GM21447 (cell line): Measurements from ENCODE around the gene HNRNPH2.

Experiments
- ATAC-seq: cut with Tn5 transposase; IDR thresholded peaks from one replicate; pipeline ENCODE4 v1.9.1; 2021; ENCODE audit not compliant: unreplicated experiment

HNRNPH2 gene

GRCh38 chrX:101395789-101396188, 12.2 kb upstream of the HNRNPH2 start:
- no peak for ATAC-seq

GRCh38 chrX:101397779-101398178, 10.2 kb upstream of the HNRNPH2 start:
- ATAC-seq = no peak

- no peak for ATAC-seq
These were observed 9.3 kb upstream of the HNRNPH2 start for GRCh38 chrX:101398694-101399093.

GRCh38 chrX:101399825-101400224, 8.2 kb upstream of the HNRNPH2 start:
- ATAC-seq = no peak

GRCh38 chrX:101407167-101407747, 765 bp upstream of the HNRNPH2 start:
- no peak for ATAC-seq

- ATAC-seq = no peak
These were observed 465 bp downstream of the HNRNPH2 start for GRCh38 chrX:101408532-101408841.

GRCh38 chrX:101409043-101409442, 1.0 kb downstream of the HNRNPH2 start:
- ATAC-seq = no peak

- ATAC-seq = no peak
These were observed 2.4 kb downstream of the HNRNPH2 start for GRCh38 chrX:101410461-101410860.

GRCh38 chrX:101411984-101412383, 4.0 kb downstream of the HNRNPH2 start:
- ATAC-seq = no peak

GRCh38 chrX:101415180-101416145, 7.4 kb downstream of the HNRNPH2 start:
- ATAC-seq = peak; percentile 61

- ATAC-seq = no peak
These were observed 8.7 kb downstream of the HNRNPH2 start for GRCh38 chrX:101416691-101417090.

- ATAC-seq = no peak
These were observed 9.2 kb downstream of the HNRNPH2 start for GRCh38 chrX:101417190-101417589.

GRCh38 chrX:101417981-101418841, 10.2 kb downstream of the HNRNPH2 start:
- ATAC-seq = peak; percentile 50

GRCh38 chrX:101419489-101419888, 11.5 kb downstream of the HNRNPH2 start:
- no peak for ATAC-seq

GRCh38 chrX:101427954-101428353, 19.9 kb downstream of the HNRNPH2 start:
- no peak for ATAC-seq

- ATAC-seq = no peak
These were observed 21.9 kb downstream of the HNRNPH2 start for GRCh38 chrX:101429934-101430333.

- peak; percentile 98 for ATAC-seq
These were observed 22.5 kb downstream of the HNRNPH2 start for GRCh38 chrX:101430457-101431078.

- no peak for ATAC-seq
These were observed 34.1 kb downstream of the HNRNPH2 start for GRCh38 chrX:101442085-101442484.

GRCh38 chrX:101449279-101449678, 41.3 kb downstream of the HNRNPH2 start:
- ATAC-seq = no peak

- ATAC-seq = no peak
These were observed 42.1 kb downstream of the HNRNPH2 start for GRCh38 chrX:101450085-101450484.

GRCh38 chrX:101450961-101451360, 42.9 kb downstream of the HNRNPH2 start:
- no peak for ATAC-seq
